ENCODE results near the gene ANXA10.
"Not testable (repeated sequence)": the region's sequence is repeated elsewhere in the genome, so short reads cannot be mapped to it uniquely, and the experiment has no call there.

ANXA10 gene

GRCh38 chr4:168119100-168119499 is 26.8 kb downstream of the ANXA10 start:
- DNase-seq = no peak

- DNase-seq = no peak
Observed at GRCh38 chr4:168119890-168120289, 27.6 kb downstream of the ANXA10 start.

GRCh38 chr4:168120811-168121210 is 28.5 kb downstream of the ANXA10 start:
- DNase-seq = no peak

- no peak for DNase-seq
Observed at GRCh38 chr4:168124008-168124641, 31.8 kb downstream of the ANXA10 start.

GRCh38 chr4:168126952-168127351 is 34.6 kb downstream of the ANXA10 start:
- no peak for DNase-seq

- DNase-seq = no peak
Observed at GRCh38 chr4:168128601-168129000, 36.3 kb downstream of the ANXA10 start.

- no peak for DNase-seq
Observed at GRCh38 chr4:168129046-168129772, 36.9 kb downstream of the ANXA10 start.

GRCh38 chr4:168129802-168130201 is 37.5 kb downstream of the ANXA10 start:
- DNase-seq = no peak

GRCh38 chr4:168131196-168131595 is 38.9 kb downstream of the ANXA10 start:
- DNase-seq = no peak

GRCh38 chr4:168134651-168135050 is 42.3 kb downstream of the ANXA10 start:
- DNase-seq = no peak

- not testable (repeated sequence) for DNase-seq
Observed at GRCh38 chr4:168135860-168136259, 43.5 kb downstream of the ANXA10 start.

- not testable (repeated sequence) for DNase-seq
Observed at GRCh38 chr4:168137695-168138094, 45.4 kb downstream of the ANXA10 start.

GRCh38 chr4:168138143-168138542 is 45.8 kb downstream of the ANXA10 start:
- DNase-seq = no peak

- no peak for DNase-seq
Observed at GRCh38 chr4:168139336-168139735, 47.0 kb downstream of the ANXA10 start.

- no peak for DNase-seq
Observed at GRCh38 chr4:168141733-168142132, 49.4 kb downstream of the ANXA10 start.

GRCh38 chr4:168143601-168144000 is 51.3 kb downstream of the ANXA10 start:
- DNase-seq = no peak

GRCh38 chr4:168150420-168151050 is 58.2 kb downstream of the ANXA10 start:
- DNase-seq = no peak

GRCh38 chr4:168151327-168151726 is 59.0 kb downstream of the ANXA10 start:
- DNase-seq = no peak

- DNase-seq = no peak
Observed at GRCh38 chr4:168152837-168153500, 60.6 kb downstream of the ANXA10 start.

GRCh38 chr4:168153596-168154440 is 61.5 kb downstream of the ANXA10 start:
- DNase-seq = no peak

GRCh38 chr4:168154546-168155277 is 62.4 kb downstream of the ANXA10 start:
- no peak for DNase-seq

GRCh38 chr4:168162604-168163003 is 70.3 kb downstream of the ANXA10 start:
- no peak for DNase-seq

Measured in NCI-H2081 treated with DMSO at 0.1 percent for 48 hours (cell line).